ENCODE data around the gene RBBP8. TPM values are rescaled to one million over a fixed set of nuclear protein-coding genes. Genes with fewer than 3 reads are reported as not detected.

Gene RBBP8
- total and polyA plus RNA-seq, 2 donors (not counting 3 experiments of a cell fraction or from before 2014, with no cell fraction given), result 3.0 to 13.5 TPM

GRCh38 chr18:23042133-23042532 is 109.0 kb downstream of the RBBP8 start:
- Histone ChIP-seq H3K27me3 (ENCODE audit: control insufficient read depth in 2 of 2, insufficient read depth in 2 of 2, low read length in 2 of 2) (peaks cover 0 to 3% of the 10 kb centered on the region in 2 experiments), H3K4me1 (ENCODE audit: control insufficient read depth, extremely low read depth, insufficient read depth, low read length) (no peaks in the 10 kb centered on the region), H4K20me1 (replicated peaks; ENCODE audit: control insufficient read depth, extremely low read depth, insufficient read depth, low read length) (no peaks in the 10 kb centered on the region), H3K36me3 (ENCODE audit: control insufficient read depth in 2 of 2, extremely low read depth in 1 of 2, insufficient read depth in 2 of 2, low read length in 2 of 2) (no peaks in the 10 kb centered on the region), H3K9me1 (replicated peaks; ENCODE audit: control insufficient read depth, extremely low read depth, insufficient read depth, low read length) (no peaks in the 10 kb centered on the region), H2AFZ (ENCODE audit: low read depth, low read length) (no peak overlapping the region), H3K9ac (replicated peaks; ENCODE audit: extremely low read depth, insufficient read depth, low read length) (no peak overlapping the region), H3K4me2 (ENCODE audit: insufficient read depth, low read length) (no peak overlapping the region), H3K79me2 (ENCODE audit: control insufficient read depth, insufficient read depth, low read length) (no peaks in the 10 kb centered on the region), H3K4me3 (replicated peaks in 1 of 3; ENCODE audit: insufficient read depth in 1 of 3, low read depth in 1 of 3, low read length in 3 of 3) (no peak overlapping the region), H3K27ac (ENCODE audit: insufficient read depth, low read depth, low read length) (no peak overlapping the region), H3K9me3 (replicated peaks; ENCODE audit: control insufficient read depth, insufficient read depth, low read length) (no peaks in the 10 kb centered on the region)
- intact Hi-C loops (cut with micrococcal nuclease), result no loop called here
- POLR2A ChIA-PET, result no interaction called here
- no TSS peak for BruUV-seq (replicated peaks)
- DNase-seq (ENCODE audit: low read depth, low spot score) (no peak), FAIRE-seq (no peak)
- dilution Hi-C loops (cut with MboI; ENCODE audit: extremely low pct_ligation_motif_present, low sequenced_read_pairs), result no loop called here
- TF ChIP-seq POLR2AphosphoS5 (IDR thresholded peaks at IDR 0.05; ENCODE audit: insufficient read depth, low read depth, low read length) (no peak), JUN (IDR thresholded peaks at IDR 0.05; ENCODE audit: borderline replicate concordance, insufficient read depth, insufficient read length, low read depth) (no peak), MAX (IDR thresholded peaks at IDR 0.05; ENCODE audit: insufficient read depth, insufficient read length) (no peak), GATA2 (IDR thresholded peaks at IDR 0.05; ENCODE audit: insufficient read depth, insufficient read length, low read depth, low read length) (no peak)
- CTCF ChIA-PET, result interaction anchor here (0.8 to 1.7 kb wide), 2 partner anchors 11 to 337 kb away, joined by 3 to 9 read pairs; no protein-coding TSS in a partner anchor

- H4K20me1 ChIP-seq (replicated peaks; ENCODE audit: control insufficient read depth, extremely low read depth, insufficient read depth, low read length), result no peaks in the 10 kb centered on the region
- DNase-seq (ENCODE audit: low read depth, low spot score) (no peak), FAIRE-seq (no peak)
- no peaks in the 10 kb centered on the region for H3K9me1 ChIP-seq (replicated peaks; ENCODE audit: control insufficient read depth, extremely low read depth, insufficient read depth, low read length)
- dilution Hi-C loops (cut with MboI; ENCODE audit: extremely low pct_ligation_motif_present, low sequenced_read_pairs), result no loop called here
- H3K27ac ChIP-seq (ENCODE audit: insufficient read depth, low read depth, low read length), result no peak overlapping the region
- no peaks in the 10 kb centered on the region for H3K36me3 ChIP-seq (ENCODE audit: control insufficient read depth in 2 of 2, extremely low read depth in 1 of 2, insufficient read depth in 2 of 2, low read length in 2 of 2)
- CTCF ChIA-PET, result no interaction called here
- no peak overlapping the region for H3K4me3 ChIP-seq (replicated peaks in 1 of 3; ENCODE audit: insufficient read depth in 1 of 3, low read depth in 1 of 3, low read length in 3 of 3)
- no peak overlapping the region for H3K4me2 ChIP-seq (ENCODE audit: insufficient read depth, low read length)
- H3K9ac ChIP-seq (replicated peaks; ENCODE audit: extremely low read depth, insufficient read depth, low read length), result no peak overlapping the region
- POLR2A ChIA-PET, result interaction anchor here (0.7 kb wide), 1 partner anchor 422 kb away, joined by 4 read pairs; no protein-coding TSS in a partner anchor
- TF ChIP-seq JUN (IDR thresholded peaks at IDR 0.05; ENCODE audit: borderline replicate concordance, insufficient read depth, insufficient read length, low read depth) (no peak), POLR2A (IDR thresholded peaks at IDR 0.05; ENCODE audit: low read depth, low read length) (no peak), EZH2 (IDR thresholded peaks at IDR 0.05; ENCODE audit: borderline replicate concordance, low read depth, low read length, severe bottlenecking) (no peak), MAX (IDR thresholded peaks at IDR 0.05; ENCODE audit: insufficient read depth, insufficient read length) (no peak), FOS (IDR thresholded peaks at IDR 0.05; ENCODE audit: borderline replicate concordance, insufficient read depth, low read length) (no peak), POLR2AphosphoS5 (IDR thresholded peaks at IDR 0.05; ENCODE audit: insufficient read depth, low read depth, low read length) (no peak), MYC (IDR thresholded peaks at IDR 0.05; ENCODE audit: low read depth, low read length) (no peak), GATA2 (IDR thresholded peaks at IDR 0.05; ENCODE audit: insufficient read depth, insufficient read length, low read depth, low read length) (no peak), CTCF (IDR thresholded peaks at IDR 0.05; ENCODE audit: extremely low read depth in 1 of 2, insufficient read depth in 1 of 2, low read depth in 1 of 2, low read length in 2 of 2) (no peak)
- H2AFZ ChIP-seq (ENCODE audit: low read depth, low read length), result no peak overlapping the region
- intact Hi-C loops (cut with micrococcal nuclease), result no loop called here
- no peaks in the 10 kb centered on the region for H3K79me2 ChIP-seq (ENCODE audit: control insufficient read depth, insufficient read depth, low read length)
- H3K27me3 ChIP-seq (ENCODE audit: control insufficient read depth in 2 of 2, insufficient read depth in 2 of 2, low read length in 2 of 2), result peaks cover 0 to 3% of the 10 kb centered on the region in 2 experiments
- no TSS peak for BruUV-seq (replicated peaks)
- no peaks in the 10 kb centered on the region for H3K9me3 ChIP-seq (replicated peaks; ENCODE audit: control insufficient read depth, insufficient read depth, low read length)
- no peaks in the 10 kb centered on the region for H3K4me1 ChIP-seq (ENCODE audit: control insufficient read depth, extremely low read depth, insufficient read depth, low read length)
These were observed 110.8 kb downstream of the RBBP8 start for GRCh38 chr18:23043803-23044376.
